Measurements from ENCODE around the gene HNRNPA0. TPM values are rescaled to one million over a fixed set of nuclear protein-coding genes. Genes with fewer than 3 reads are reported as not detected.
A peak's percentile ranks its signal among the peaks of the same experiment; 100 is the strongest.

The HNRNPA0 gene
- total and polyA plus RNA-seq, 5 donors from 2014 or later, result 14.0 to 38.1 (median 15.8) TPM

DNA sequence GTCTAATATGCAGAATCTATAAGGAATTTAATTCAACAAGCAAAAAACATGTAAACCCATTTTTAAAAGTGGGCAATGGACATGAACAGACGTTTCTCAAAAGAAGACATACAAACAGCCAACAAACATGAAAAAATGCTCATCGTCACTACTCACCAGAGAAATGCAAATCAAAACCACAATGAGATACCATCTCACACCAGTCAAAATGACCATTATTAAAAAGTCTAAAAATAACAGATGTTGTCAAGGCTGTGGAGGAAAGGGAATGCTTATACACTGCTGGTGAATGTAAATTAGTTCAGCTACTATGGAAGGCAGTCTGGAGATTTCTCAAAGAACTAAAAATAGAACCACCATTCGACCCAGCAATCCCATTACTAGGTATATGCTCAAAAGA, 15.2 kb downstream of the HNRNPA0 start:
- Histone ChIP-seq H3K9me3 (ENCODE audit: control insufficient read depth in 2 of 2, low read length in 2 of 2) (no peaks in the 10 kb centered on the region), H3K4me3 (ENCODE audit: low read depth, low read length) (no peak overlapping the region), H3K36me3 (ENCODE audit: control insufficient read depth, insufficient read depth, low read length) (no peaks in the 10 kb centered on the region), H3K4me1 (ENCODE audit: control insufficient read depth, insufficient read depth, low read length, poor library complexity, severe bottlenecking) (peaks cover 35% of the 10 kb centered on the region), H3K27ac (ENCODE audit: insufficient read depth, low read length, poor library complexity, severe bottlenecking) (no peak overlapping the region), H3K27me3 (ENCODE audit: control insufficient read depth, insufficient read depth, low read length) (no peaks in the 10 kb centered on the region)
- H3K4me1 Mint-ChIP-seq, result peaks cover 0 to 17% (median 9%) of the 10 kb centered on the region in 4 donors
- H3K9me3 Mint-ChIP-seq, result peaks cover 0 to 1% (median 0%) of the 10 kb centered on the region in 7 donors
- ATAC-seq (ENCODE audit: low read depth in 2 of 2), result no peak
- peaks cover 3% of the 10 kb centered on the region for H3K36me3 Mint-ChIP-seq
- no peak for DNase-seq
- H3K27ac Mint-ChIP-seq, result no peak overlapping the region
- H3K27me3 Mint-ChIP-seq, result no peaks in the 10 kb centered on the region
- no peak overlapping the region for H3K4me3 Mint-ChIP-seq

GRCh38 chr5:137737349-137738131, 16.6 kb downstream of the HNRNPA0 start:
- no peak overlapping the region for H3K27ac Mint-ChIP-seq
- H3K9me3 Mint-ChIP-seq, result peaks cover 0 to 1% (median 0%) of the 10 kb centered on the region in 7 donors
- ATAC-seq (ENCODE audit: low read depth in 2 of 2), result peak; percentile 23 to 28
- H3K9me3 ChIP-seq (ENCODE audit: control insufficient read depth in 2 of 2, low read length in 2 of 2), result no peaks in the 10 kb centered on the region
- H3K4me3 Mint-ChIP-seq, result no peak overlapping the region
- H3K4me1 ChIP-seq (ENCODE audit: control insufficient read depth, insufficient read depth, low read length, poor library complexity, severe bottlenecking), result peaks cover 37% of the 10 kb centered on the region
- no peaks in the 10 kb centered on the region for H3K27me3 ChIP-seq (ENCODE audit: control insufficient read depth, insufficient read depth, low read length)
- H3K36me3 Mint-ChIP-seq, result peaks cover 3% of the 10 kb centered on the region
- H3K4me1 Mint-ChIP-seq, result peaks cover 5 to 21% (median 11%) of the 10 kb centered on the region in 4 donors
- DNase-seq, result peak in 2 of 3 donors; percentile 43 to 55
- H3K36me3 ChIP-seq (ENCODE audit: control insufficient read depth, insufficient read depth, low read length), result no peaks in the 10 kb centered on the region
- peak overlapping the region; percentile 57 for H3K27ac ChIP-seq (ENCODE audit: insufficient read depth, low read length, poor library complexity, severe bottlenecking)
- H3K4me3 ChIP-seq (ENCODE audit: low read depth, low read length), result peak overlapping the region; percentile 94
- H3K27me3 Mint-ChIP-seq, result no peaks in the 10 kb centered on the region

- H3K27me3 ChIP-seq (ENCODE audit: control insufficient read depth, insufficient read depth, low read length), result no peaks in the 10 kb centered on the region
- no peak for DNase-seq
- H3K9me3 ChIP-seq (ENCODE audit: control insufficient read depth in 2 of 2, low read length in 2 of 2), result no peaks in the 10 kb centered on the region
- no peak overlapping the region for H3K4me3 Mint-ChIP-seq
- H3K36me3 ChIP-seq (ENCODE audit: control insufficient read depth, insufficient read depth, low read length), result no peaks in the 10 kb centered on the region
- no peaks in the 10 kb centered on the region for H3K27me3 Mint-ChIP-seq
- H3K4me3 ChIP-seq (ENCODE audit: low read depth, low read length), result peak overlapping the region; percentile 94
- H3K27ac ChIP-seq (ENCODE audit: insufficient read depth, low read length, poor library complexity, severe bottlenecking), result no peak overlapping the region
- no peak overlapping the region for H3K27ac Mint-ChIP-seq
- ATAC-seq (ENCODE audit: low read depth in 2 of 2), result no peak
- peaks cover 5 to 25% (median 13%) of the 10 kb centered on the region in 4 donors for H3K4me1 Mint-ChIP-seq
- H3K9me3 Mint-ChIP-seq, result peaks cover 0 to 1% (median 0%) of the 10 kb centered on the region in 7 donors
- peaks cover 10% of the 10 kb centered on the region for H3K36me3 Mint-ChIP-seq
- H3K4me1 ChIP-seq (ENCODE audit: control insufficient read depth, insufficient read depth, low read length, poor library complexity, severe bottlenecking), result peaks cover 37% of the 10 kb centered on the region
Observed at GRCh38 chr5:137736496-137736895, 17.7 kb downstream of the HNRNPA0 start.

DNA sequence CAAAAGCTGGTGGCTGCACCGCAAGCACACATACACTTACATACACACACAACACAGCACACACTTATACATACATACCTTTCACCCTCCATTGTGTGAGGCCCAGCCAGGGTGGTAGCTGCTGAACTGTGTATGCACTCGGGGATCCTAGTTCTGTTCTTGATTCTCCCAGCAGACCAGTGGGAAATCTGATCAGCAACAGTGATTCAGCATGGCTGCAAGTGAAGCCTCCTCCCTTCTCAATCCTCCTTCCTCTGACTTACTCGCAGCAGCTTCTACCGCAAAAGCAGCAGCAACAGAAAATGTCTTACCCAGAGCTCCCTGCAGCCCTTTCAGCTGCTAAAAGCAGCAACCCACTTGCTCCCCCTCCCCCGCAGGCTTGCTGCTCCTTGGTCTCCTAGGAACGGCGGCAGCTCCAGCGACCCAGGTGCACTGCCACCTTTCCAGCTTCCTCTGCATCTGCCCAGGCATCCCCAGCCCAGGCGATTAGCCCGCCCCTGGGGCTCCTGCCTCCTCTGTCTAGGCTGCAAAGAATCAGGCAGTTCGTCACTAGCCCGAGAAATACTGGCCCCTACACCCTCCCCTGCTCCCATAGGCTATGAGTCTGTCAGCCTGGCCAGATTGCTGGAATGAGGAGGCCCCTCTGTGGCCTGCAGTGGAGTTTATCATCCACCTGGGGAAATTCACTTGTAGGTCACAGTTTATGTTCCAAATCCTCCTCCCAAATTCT, 18.4 kb downstream of the HNRNPA0 start, which contains the start of gene KLHL3:
Gene KLHL3, minus strand, starts transcription at position 535 of the 730 bp plus-strand sequence. Its CDS starts 443 bp downstream, at position 92.
- Histone ChIP-seq H3K4me1 (ENCODE audit: control insufficient read depth, insufficient read depth, low read length, poor library complexity, severe bottlenecking) (peaks cover 37% of the 10 kb centered on the region), H3K27ac (ENCODE audit: insufficient read depth, low read length, poor library complexity, severe bottlenecking) (peak within 1 kb of the TSS; percentile 55), H3K27me3 (ENCODE audit: control insufficient read depth, insufficient read depth, low read length) (no peaks in the 10 kb centered on the region), H3K36me3 (ENCODE audit: control insufficient read depth, insufficient read depth, low read length) (no peaks in the 10 kb centered on the region), H3K4me3 (ENCODE audit: low read depth, low read length) (peak within 1 kb of the TSS; percentile 94), H3K9me3 (ENCODE audit: control insufficient read depth in 2 of 2, low read length in 2 of 2) (no peaks in the 10 kb centered on the region)
- Mint-ChIP-seq H3K9me3 (peaks cover 0 to 1% (median 0%) of the 10 kb centered on the region in 7 donors), H3K36me3 (peaks cover 12% of the 10 kb centered on the region), H3K4me1 (peaks cover 5 to 27% (median 13%) of the 10 kb centered on the region in 4 donors), H3K4me3 (no peak within 1 kb of the TSS), H3K27ac (no peak within 1 kb of the TSS), H3K27me3 (no peaks in the 10 kb centered on the region)
- ATAC-seq (ENCODE audit: low read depth in 2 of 2), result peak; percentile 48 to 66
- peak; percentile 3 to 66 (median 37) for DNase-seq

GRCh38 chr5:137734962-137735554, 19.1 kb downstream of the HNRNPA0 start:
- peak in 1 of 3 donors; percentile 19 for DNase-seq
- peak; percentile 21 to 28 for ATAC-seq (ENCODE audit: low read depth in 2 of 2)
- Histone ChIP-seq H3K9me3 (ENCODE audit: control insufficient read depth in 2 of 2, low read length in 2 of 2) (no peaks in the 10 kb centered on the region), H3K36me3 (ENCODE audit: control insufficient read depth, insufficient read depth, low read length) (no peaks in the 10 kb centered on the region), H3K27me3 (ENCODE audit: control insufficient read depth, insufficient read depth, low read length) (no peaks in the 10 kb centered on the region), H3K4me3 (ENCODE audit: low read depth, low read length) (peak overlapping the region; percentile 94), H3K27ac (ENCODE audit: insufficient read depth, low read length, poor library complexity, severe bottlenecking) (peak overlapping the region; percentile 55), H3K4me1 (ENCODE audit: control insufficient read depth, insufficient read depth, low read length, poor library complexity, severe bottlenecking) (peaks cover 37% of the 10 kb centered on the region)
- peaks cover 0 to 1% (median 0%) of the 10 kb centered on the region in 7 donors for H3K9me3 Mint-ChIP-seq
- no peak overlapping the region for H3K4me3 Mint-ChIP-seq
- no peak overlapping the region for H3K27ac Mint-ChIP-seq
- peaks cover 4% of the 10 kb centered on the region for H3K27me3 Mint-ChIP-seq
- peaks cover 11 to 33% (median 16%) of the 10 kb centered on the region in 4 donors for H3K4me1 Mint-ChIP-seq
- H3K36me3 Mint-ChIP-seq, result peaks cover 12% of the 10 kb centered on the region

DNA sequence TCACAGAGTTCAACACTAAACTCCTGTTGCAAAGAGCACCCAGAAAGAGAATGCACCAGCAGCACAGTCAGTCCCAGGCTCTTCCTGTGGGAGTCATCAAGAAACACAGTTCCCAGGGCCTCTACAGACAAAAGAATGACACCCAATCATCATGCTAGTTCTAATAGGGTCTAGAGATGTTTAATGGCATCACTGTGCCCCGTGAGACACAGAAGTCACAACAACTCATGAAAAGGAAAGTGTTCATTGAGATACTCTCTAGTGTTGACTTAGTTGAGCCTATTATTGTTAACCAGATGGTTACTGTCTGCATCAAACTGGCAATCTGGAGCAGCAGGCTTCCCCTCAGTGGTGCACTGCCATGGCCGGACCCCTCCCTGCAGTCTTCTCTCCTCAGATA, 19.8 kb downstream of the HNRNPA0 start:
- peak in 1 of 2 donors; percentile 10 for ATAC-seq (ENCODE audit: low read depth in 2 of 2)
- no peak overlapping the region for H3K4me3 Mint-ChIP-seq
- Histone ChIP-seq H3K4me1 (ENCODE audit: control insufficient read depth, insufficient read depth, low read length, poor library complexity, severe bottlenecking) (peaks cover 37% of the 10 kb centered on the region), H3K9me3 (ENCODE audit: control insufficient read depth in 2 of 2, low read length in 2 of 2) (no peaks in the 10 kb centered on the region), H3K27ac (ENCODE audit: insufficient read depth, low read length, poor library complexity, severe bottlenecking) (no peak overlapping the region), H3K4me3 (ENCODE audit: low read depth, low read length) (peak overlapping the region; percentile 94), H3K27me3 (ENCODE audit: control insufficient read depth, insufficient read depth, low read length) (no peaks in the 10 kb centered on the region), H3K36me3 (ENCODE audit: control insufficient read depth, insufficient read depth, low read length) (no peaks in the 10 kb centered on the region)
- H3K27ac Mint-ChIP-seq, result no peak overlapping the region
- H3K27me3 Mint-ChIP-seq, result peaks cover 4% of the 10 kb centered on the region
- peaks cover 12% of the 10 kb centered on the region for H3K36me3 Mint-ChIP-seq
- DNase-seq, result peak in 2 of 3 donors; percentile 0 to 5
- H3K4me1 Mint-ChIP-seq, result peaks cover 6 to 33% (median 13%) of the 10 kb centered on the region in 4 donors
- H3K9me3 Mint-ChIP-seq, result peaks cover 0 to 1% (median 0%) of the 10 kb centered on the region in 7 donors

DNA sequence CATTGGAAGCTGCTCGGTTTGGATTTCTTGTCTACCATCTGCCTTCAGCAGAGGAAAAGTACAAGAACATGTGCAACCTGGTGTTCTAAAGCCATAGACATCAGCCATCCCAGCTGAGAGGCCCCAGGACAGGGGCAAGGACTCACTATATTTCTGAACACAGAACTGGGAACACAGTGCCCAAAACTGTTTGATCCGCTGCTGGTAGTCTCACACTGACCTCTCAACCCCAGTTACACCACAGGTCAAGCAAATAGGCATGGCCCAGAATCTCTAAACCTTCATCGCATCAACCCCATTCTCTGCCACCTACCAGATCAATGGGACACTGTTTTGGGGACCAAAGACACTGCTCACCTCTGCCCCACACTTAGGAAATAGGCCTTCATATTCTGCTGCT, 20.2 kb downstream of the HNRNPA0 start:
- Mint-ChIP-seq H3K27ac (no peak overlapping the region), H3K4me3 (no peak overlapping the region), H3K36me3 (peaks cover 12% of the 10 kb centered on the region), H3K27me3 (peaks cover 4% of the 10 kb centered on the region), H3K9me3 (peaks cover 0 to 1% (median 0%) of the 10 kb centered on the region in 7 donors), H3K4me1 (peaks cover 6 to 35% (median 11%) of the 10 kb centered on the region in 4 donors)
- H3K4me3 ChIP-seq (ENCODE audit: low read depth, low read length), result peak overlapping the region; percentile 94
- DNase-seq (no peak), ATAC-seq (ENCODE audit: low read depth in 2 of 2) (no peak)
- peaks cover 37% of the 10 kb centered on the region for H3K4me1 ChIP-seq (ENCODE audit: control insufficient read depth, insufficient read depth, low read length, poor library complexity, severe bottlenecking)
- no peak overlapping the region for H3K27ac ChIP-seq (ENCODE audit: insufficient read depth, low read length, poor library complexity, severe bottlenecking)
- no peaks in the 10 kb centered on the region for H3K36me3 ChIP-seq (ENCODE audit: control insufficient read depth, insufficient read depth, low read length)
- no peaks in the 10 kb centered on the region for H3K27me3 ChIP-seq (ENCODE audit: control insufficient read depth, insufficient read depth, low read length)
- no peaks in the 10 kb centered on the region for H3K9me3 ChIP-seq (ENCODE audit: control insufficient read depth in 2 of 2, low read length in 2 of 2)
